ENCODE results near the gene TNFAIP8.
"Not testable (repeated sequence)": the region's sequence is repeated elsewhere in the genome, so short reads cannot be mapped to it uniquely, and the experiment has no call there.

DNA sequence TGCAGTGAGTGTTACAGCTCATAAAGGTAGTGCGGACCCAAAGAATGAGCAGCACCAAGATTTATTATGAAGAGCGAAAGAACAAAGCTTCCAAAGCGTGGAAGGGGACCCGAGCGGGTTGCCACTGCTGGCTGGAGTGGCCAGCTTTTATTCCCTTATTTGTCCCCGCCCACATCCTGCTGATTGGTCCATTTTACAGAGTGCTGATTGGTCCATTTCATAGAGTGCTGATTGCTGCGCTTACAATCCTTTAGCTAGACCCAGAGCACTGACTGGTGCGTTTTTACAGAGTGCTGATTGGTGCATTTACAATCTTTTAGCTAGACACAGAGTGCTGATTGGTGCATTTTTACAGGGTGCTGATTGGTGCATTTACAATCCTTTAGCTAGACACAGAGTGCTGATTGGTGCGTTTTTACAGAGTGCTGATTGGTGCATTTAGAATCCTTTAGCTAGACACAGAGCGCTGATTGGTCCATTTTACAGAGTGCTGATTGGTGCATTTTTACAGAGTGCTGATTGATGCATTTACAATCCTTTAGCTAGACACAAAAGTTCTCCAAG, 76.9 kb downstream of the TNFAIP8 start:
- TF ChIP-seq, protein P1, sequence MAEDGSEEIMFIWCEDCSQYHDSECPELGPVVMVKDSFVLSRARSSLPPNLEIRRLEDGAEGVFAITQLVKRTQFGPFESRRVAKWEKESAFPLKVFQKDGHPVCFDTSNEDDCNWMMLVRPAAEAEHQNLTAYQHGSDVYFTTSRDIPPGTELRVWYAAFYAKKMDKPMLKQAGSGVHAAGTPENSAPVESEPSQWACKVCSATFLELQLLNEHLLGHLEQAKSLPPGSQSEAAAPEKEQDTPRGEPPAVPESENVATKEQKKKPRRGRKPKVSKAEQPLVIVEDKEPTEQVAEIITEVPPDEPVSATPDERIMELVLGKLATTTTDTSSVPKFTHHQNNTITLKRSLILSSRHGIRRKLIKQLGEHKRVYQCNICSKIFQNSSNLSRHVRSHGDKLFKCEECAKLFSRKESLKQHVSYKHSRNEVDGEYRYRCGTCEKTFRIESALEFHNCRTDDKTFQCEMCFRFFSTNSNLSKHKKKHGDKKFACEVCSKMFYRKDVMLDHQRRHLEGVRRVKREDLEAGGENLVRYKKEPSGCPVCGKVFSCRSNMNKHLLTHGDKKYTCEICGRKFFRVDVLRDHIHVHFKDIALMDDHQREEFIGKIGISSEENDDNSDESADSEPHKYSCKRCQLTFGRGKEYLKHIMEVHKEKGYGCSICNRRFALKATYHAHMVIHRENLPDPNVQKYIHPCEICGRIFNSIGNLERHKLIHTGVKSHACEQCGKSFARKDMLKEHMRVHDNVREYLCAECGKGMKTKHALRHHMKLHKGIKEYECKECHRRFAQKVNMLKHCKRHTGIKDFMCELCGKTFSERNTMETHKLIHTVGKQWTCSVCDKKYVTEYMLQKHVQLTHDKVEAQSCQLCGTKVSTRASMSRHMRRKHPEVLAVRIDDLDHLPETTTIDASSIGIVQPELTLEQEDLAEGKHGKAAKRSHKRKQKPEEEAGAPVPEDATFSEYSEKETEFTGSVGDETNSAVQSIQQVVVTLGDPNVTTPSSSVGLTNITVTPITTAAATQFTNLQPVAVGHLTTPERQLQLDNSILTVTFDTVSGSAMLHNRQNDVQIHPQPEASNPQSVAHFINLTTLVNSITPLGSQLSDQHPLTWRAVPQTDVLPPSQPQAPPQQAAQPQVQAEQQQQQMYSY (CRISPR knock-in tag; IDR thresholded peaks at IDR 0.05): not testable (repeated sequence)
- not testable (repeated sequence) for TF ChIP-seq ZNF121 (CRISPR knock-in tag; IDR thresholded peaks at IDR 0.05); NFE2L1 (CRISPR knock-in tag; IDR thresholded peaks at IDR 0.05); FOXP1 (CRISPR knock-in tag; IDR thresholded peaks at IDR 0.05; ENCODE audit: borderline replicate concordance); GABPB1 (CRISPR knock-in tag; IDR thresholded peaks at IDR 0.05); JUN (CRISPR knock-in tag; IDR thresholded peaks at IDR 0.05); NR2C2 (CRISPR knock-in tag; IDR thresholded peaks at IDR 0.05); SMAD3 (CRISPR knock-in tag; IDR thresholded peaks at IDR 0.05; ENCODE audit: borderline replicate concordance); KAT7 (CRISPR knock-in tag; IDR thresholded peaks at IDR 0.05; ENCODE audit: borderline replicate concordance)
- TF ChIP-seq, protein P2, sequence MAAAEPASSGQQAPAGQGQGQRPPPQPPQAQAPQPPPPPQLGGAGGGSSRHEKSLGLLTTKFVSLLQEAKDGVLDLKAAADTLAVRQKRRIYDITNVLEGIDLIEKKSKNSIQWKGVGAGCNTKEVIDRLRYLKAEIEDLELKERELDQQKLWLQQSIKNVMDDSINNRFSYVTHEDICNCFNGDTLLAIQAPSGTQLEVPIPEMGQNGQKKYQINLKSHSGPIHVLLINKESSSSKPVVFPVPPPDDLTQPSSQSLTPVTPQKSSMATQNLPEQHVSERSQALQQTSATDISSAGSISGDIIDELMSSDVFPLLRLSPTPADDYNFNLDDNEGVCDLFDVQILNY (CRISPR knock-in tag; IDR thresholded peaks at IDR 0.05): not testable (repeated sequence)
- TF ChIP-seq, protein P3, sequence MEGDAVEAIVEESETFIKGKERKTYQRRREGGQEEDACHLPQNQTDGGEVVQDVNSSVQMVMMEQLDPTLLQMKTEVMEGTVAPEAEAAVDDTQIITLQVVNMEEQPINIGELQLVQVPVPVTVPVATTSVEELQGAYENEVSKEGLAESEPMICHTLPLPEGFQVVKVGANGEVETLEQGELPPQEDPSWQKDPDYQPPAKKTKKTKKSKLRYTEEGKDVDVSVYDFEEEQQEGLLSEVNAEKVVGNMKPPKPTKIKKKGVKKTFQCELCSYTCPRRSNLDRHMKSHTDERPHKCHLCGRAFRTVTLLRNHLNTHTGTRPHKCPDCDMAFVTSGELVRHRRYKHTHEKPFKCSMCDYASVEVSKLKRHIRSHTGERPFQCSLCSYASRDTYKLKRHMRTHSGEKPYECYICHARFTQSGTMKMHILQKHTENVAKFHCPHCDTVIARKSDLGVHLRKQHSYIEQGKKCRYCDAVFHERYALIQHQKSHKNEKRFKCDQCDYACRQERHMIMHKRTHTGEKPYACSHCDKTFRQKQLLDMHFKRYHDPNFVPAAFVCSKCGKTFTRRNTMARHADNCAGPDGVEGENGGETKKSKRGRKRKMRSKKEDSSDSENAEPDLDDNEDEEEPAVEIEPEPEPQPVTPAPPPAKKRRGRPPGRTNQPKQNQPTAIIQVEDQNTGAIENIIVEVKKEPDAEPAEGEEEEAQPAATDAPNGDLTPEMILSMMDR (IDR thresholded peaks at IDR 0.05): not testable (repeated sequence)
- TF ChIP-seq, protein P4, sequence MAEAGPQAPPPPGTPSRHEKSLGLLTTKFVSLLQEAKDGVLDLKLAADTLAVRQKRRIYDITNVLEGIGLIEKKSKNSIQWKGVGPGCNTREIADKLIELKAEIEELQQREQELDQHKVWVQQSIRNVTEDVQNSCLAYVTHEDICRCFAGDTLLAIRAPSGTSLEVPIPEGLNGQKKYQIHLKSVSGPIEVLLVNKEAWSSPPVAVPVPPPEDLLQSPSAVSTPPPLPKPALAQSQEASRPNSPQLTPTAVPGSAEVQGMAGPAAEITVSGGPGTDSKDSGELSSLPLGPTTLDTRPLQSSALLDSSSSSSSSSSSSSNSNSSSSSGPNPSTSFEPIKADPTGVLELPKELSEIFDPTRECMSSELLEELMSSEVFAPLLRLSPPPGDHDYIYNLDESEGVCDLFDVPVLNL (CRISPR knock-in tag; IDR thresholded peaks at IDR 0.05; ENCODE audit: borderline replicate concordance, low read depth): not testable (repeated sequence)
- TF ChIP-seq, protein P5, sequence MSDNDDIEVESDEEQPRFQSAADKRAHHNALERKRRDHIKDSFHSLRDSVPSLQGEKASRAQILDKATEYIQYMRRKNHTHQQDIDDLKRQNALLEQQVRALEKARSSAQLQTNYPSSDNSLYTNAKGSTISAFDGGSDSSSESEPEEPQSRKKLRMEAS (CRISPR knock-in tag; IDR thresholded peaks at IDR 0.05): not testable (repeated sequence)
- TF ChIP-seq, protein P6, sequence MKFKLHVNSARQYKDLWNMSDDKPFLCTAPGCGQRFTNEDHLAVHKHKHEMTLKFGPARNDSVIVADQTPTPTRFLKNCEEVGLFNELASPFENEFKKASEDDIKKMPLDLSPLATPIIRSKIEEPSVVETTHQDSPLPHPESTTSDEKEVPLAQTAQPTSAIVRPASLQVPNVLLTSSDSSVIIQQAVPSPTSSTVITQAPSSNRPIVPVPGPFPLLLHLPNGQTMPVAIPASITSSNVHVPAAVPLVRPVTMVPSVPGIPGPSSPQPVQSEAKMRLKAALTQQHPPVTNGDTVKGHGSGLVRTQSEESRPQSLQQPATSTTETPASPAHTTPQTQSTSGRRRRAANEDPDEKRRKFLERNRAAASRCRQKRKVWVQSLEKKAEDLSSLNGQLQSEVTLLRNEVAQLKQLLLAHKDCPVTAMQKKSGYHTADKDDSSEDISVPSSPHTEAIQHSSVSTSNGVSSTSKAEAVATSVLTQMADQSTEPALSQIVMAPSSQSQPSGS (CRISPR knock-in tag; IDR thresholded peaks at IDR 0.05; ENCODE audit: borderline replicate concordance, low read depth): not testable (repeated sequence)

All from WTC11 (cell line).